Measurements from ENCODE around the gene COQ3. TPM values are rescaled to one million over a fixed set of nuclear protein-coding genes. Genes with fewer than 3 reads are reported as not detected.

The COQ3 gene
- total and polyA plus RNA-seq, 7 donors = 3.0 to 13.2 (median 7.9) TPM

DNA sequence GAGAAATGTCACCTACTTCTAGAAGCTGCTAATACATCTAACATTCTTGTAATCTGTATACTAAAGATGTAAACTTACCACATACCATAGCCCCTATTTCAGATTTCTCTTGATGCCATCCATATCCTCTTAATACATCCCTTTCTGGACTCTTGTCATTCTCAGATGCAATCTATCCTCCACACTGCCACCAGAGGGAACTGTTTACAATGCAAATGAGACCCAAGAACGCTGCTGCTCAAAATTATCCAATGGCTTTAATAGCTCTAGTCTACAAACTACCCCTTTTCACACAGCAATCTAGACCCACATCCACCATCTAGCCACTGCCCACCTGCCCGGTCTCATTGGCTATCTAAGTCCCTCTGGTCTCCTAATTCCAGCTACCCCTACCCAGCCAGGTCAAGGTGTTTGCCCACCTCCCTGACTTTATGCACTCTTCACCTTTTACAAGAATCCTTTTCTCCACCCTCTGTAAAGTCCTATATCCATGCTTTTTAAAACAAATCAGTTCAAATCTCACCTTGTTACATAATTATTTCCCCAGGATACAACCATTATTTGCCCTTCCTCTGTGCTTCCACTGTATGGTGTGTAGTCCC lies 59.4 kb downstream of the COQ3 start:
- 16 to 31% methylated on average over 2 of the region's 2 CpGs for WGBS, 2 donors
- peak overlapping the region; percentile 74 to 81 (median 78) for H3K27ac ChIP-seq

GRCh38 chr6:99333068-99333467 lies 60.9 kb downstream of the COQ3 start:
- no peak for DNase-seq
- H3K9me3 ChIP-seq = no peaks in the 10 kb centered on the region
- no peaks in the 10 kb centered on the region for H3K27me3 ChIP-seq
- TF ChIP-seq POLR2AphosphoS5 (IDR thresholded peaks at IDR 0.05) = no peak
- TF ChIP-seq EP300 (IDR thresholded peaks at IDR 0.05) = no peak
- TF ChIP-seq POLR2A (IDR thresholded peaks at IDR 0.05) = no peak
- TF ChIP-seq CTCF (IDR thresholded peaks at IDR 0.05) = no peak
- H3K27ac ChIP-seq = peak overlapping the region in 2 of 4 donors; percentile 11 to 81
- no peak overlapping the region for H3K4me3 ChIP-seq
- intact Hi-C loops (cut with DNase I) = loop anchor here (5.0 kb wide), 1 partner anchor 189 kb away; no protein-coding TSS in a partner anchor
- 81 to 88% methylated on average over 6 of the region's 6 CpGs for WGBS, 2 donors
- H3K36me3 ChIP-seq = peaks cover 0 to 23% (median 0%) of the 10 kb centered on the region in 4 donors
- peaks cover 0 to 13% (median 8%) of the 10 kb centered on the region in 4 donors for H3K4me1 ChIP-seq

More for the DNA sequence above, 59.4 kb downstream of the COQ3 start:
- Histone ChIP-seq H3K9me3 (no peaks in the 10 kb centered on the region), H3K4me1 (peaks cover 0 to 18% (median 10%) of the 10 kb centered on the region in 4 donors), H3K27me3 (no peaks in the 10 kb centered on the region), H3K4me3 (no peak overlapping the region), H3K36me3 (peaks cover 0 to 23% (median 0%) of the 10 kb centered on the region in 4 donors)
- no peak for DNase-seq
- intact Hi-C loops (cut with DNase I) = loop anchor here (2.0 to 5.0 kb wide), 4 partner anchors 14 to 188 kb away; partner anchors contain the start of genes FAXC and PNISR
- TF ChIP-seq POLR2AphosphoS5 (IDR thresholded peaks at IDR 0.05) = no peak
- no peak for TF ChIP-seq POLR2A (IDR thresholded peaks at IDR 0.05)
- no peak for TF ChIP-seq EP300 (IDR thresholded peaks at IDR 0.05)
- peak; percentile 27 to 72 (median 53) for TF ChIP-seq CTCF (IDR thresholded peaks at IDR 0.05)

GRCh38 chr6:99331531-99331930 lies 62.5 kb downstream of the COQ3 start:
- no peaks in the 10 kb centered on the region for H3K9me3 ChIP-seq
- intact Hi-C loops (cut with DNase I) = loop anchor here (5.0 kb wide), 1 partner anchor 191 kb away; no protein-coding TSS in a partner anchor
- peaks cover 0 to 26% (median 0%) of the 10 kb centered on the region in 4 donors for H3K36me3 ChIP-seq
- no peak for DNase-seq
- H3K27ac ChIP-seq = no peak overlapping the region
- TF ChIP-seq CTCF (IDR thresholded peaks at IDR 0.05) (no peak), POLR2AphosphoS5 (IDR thresholded peaks at IDR 0.05) (no peak), EP300 (IDR thresholded peaks at IDR 0.05) (no peak), POLR2A (IDR thresholded peaks at IDR 0.05) (no peak)
- no peak overlapping the region for H3K4me3 ChIP-seq
- 66 to 94% methylated on average over 3 of the region's 3 CpGs for WGBS, 2 donors
- H3K4me1 ChIP-seq = peaks cover 0 to 11% (median 8%) of the 10 kb centered on the region in 4 donors
- no peaks in the 10 kb centered on the region for H3K27me3 ChIP-seq

- WGBS, 2 donors = 0 to 2% methylated on average over 2 of the region's 2 CpGs
- DNase-seq = no peak
These were observed 63.8 kb downstream of the COQ3 start for GRCh38 chr6:99330159-99330558.

More at GRCh38 chr6:99330159-99330558, 63.8 kb downstream of the COQ3 start:
- Histone ChIP-seq H3K9me3 (no peaks in the 10 kb centered on the region), H3K27me3 (no peaks in the 10 kb centered on the region), H3K27ac (peak overlapping the region in 1 of 4 donors; percentile 41), H3K4me3 (no peak overlapping the region), H3K36me3 (peaks cover 0 to 28% (median 6%) of the 10 kb centered on the region in 4 donors), H3K4me1 (peaks cover 0 to 11% (median 7%) of the 10 kb centered on the region in 4 donors)
- intact Hi-C loops (cut with DNase I) = loop anchor here (5.0 kb wide), 1 partner anchor 192 kb away; no protein-coding TSS in a partner anchor
- TF ChIP-seq POLR2AphosphoS5 (IDR thresholded peaks at IDR 0.05) = no peak
- peak; percentile 41 to 75 (median 58) for TF ChIP-seq CTCF (IDR thresholded peaks at IDR 0.05)
